H4 (cell line): ENCODE data around the gene CLEC2D. TPM values are rescaled to one million over a fixed set of nuclear protein-coding genes. Genes with fewer than 3 reads are reported as not detected.
"Not testable (repeated sequence)": the region's sequence is repeated elsewhere in the genome, so short reads cannot be mapped to it uniquely, and the experiment has no call there.

Experiments
- DNase-seq: peaks from one replicate; pipeline ENCODE4 v3.0.0-alpha.2; 2015; ENCODE audit warnings: low spot score
- total RNA-seq: library from RNA; depleted of rRNA; stranded (reverse); fragments of >200 nt; shearing (Covaris generic); gene quantifications from 2 replicates; pipeline ENCODE4 v1.2.3, GENCODE V29; 2014; rRNA removed

CLEC2D gene
- total RNA-seq = 1.7 and 6.6 TPM in 2 replicates

- DNase-seq = no peak
Observed at GRCh38 chr12:9669534-9669933, at the start of gene CLEC2D. CLEC2D (plus strand) TSS chr12:9669713; CDS start chr12:9669735, 22 bp downstream.

- no peak for DNase-seq
Observed at GRCh38 chr12:9625019-9625418, 44.5 kb upstream of the CLEC2D start.

- no peak for DNase-seq
Observed at GRCh38 chr12:9626291-9626690, 43.2 kb upstream of the CLEC2D start.

- DNase-seq = no peak
Observed at GRCh38 chr12:9626821-9627220, 42.7 kb upstream of the CLEC2D start.

GRCh38 chr12:9632766-9633165 lies 36.7 kb upstream of the CLEC2D start:
- no peak for DNase-seq

GRCh38 chr12:9634177-9634803 lies 35.2 kb upstream of the CLEC2D start:
- DNase-seq = peak; percentile 36

- no peak for DNase-seq
Observed at GRCh38 chr12:9634969-9635754, 34.4 kb upstream of the CLEC2D start.

GRCh38 chr12:9636150-9636850 lies 33.2 kb upstream of the CLEC2D start:
- DNase-seq = no peak

- DNase-seq = no peak
Observed at GRCh38 chr12:9636851-9637206, 32.7 kb upstream of the CLEC2D start.

- DNase-seq = no peak
Observed at GRCh38 chr12:9640024-9640423, 29.5 kb upstream of the CLEC2D start.

- DNase-seq = no peak
Observed at GRCh38 chr12:9642606-9643265, 26.8 kb upstream of the CLEC2D start.

- no peak for DNase-seq
Observed at GRCh38 chr12:9643266-9643660, 26.2 kb upstream of the CLEC2D start.

GRCh38 chr12:9644985-9645551 lies 24.4 kb upstream of the CLEC2D start:
- not testable (repeated sequence) for DNase-seq

- DNase-seq = no peak
Observed at GRCh38 chr12:9646794-9647781, 22.4 kb upstream of the CLEC2D start.

GRCh38 chr12:9647825-9648700 lies 21.4 kb upstream of the CLEC2D start:
- peak; percentile 81 for DNase-seq

GRCh38 chr12:9648701-9649531 lies 20.6 kb upstream of the CLEC2D start:
- DNase-seq = no peak

- no peak for DNase-seq
Observed at GRCh38 chr12:9649532-9649940, 20.0 kb upstream of the CLEC2D start.

- DNase-seq = no peak
Observed at GRCh38 chr12:9650151-9650576, 19.3 kb upstream of the CLEC2D start.
